ENCODE results near the gene SDK2.

- TF ChIP-seq CTCF (IDR thresholded peaks at IDR 0.05): no peak
- TF ChIP-seq POLR2A (IDR thresholded peaks at IDR 0.05): no peak
These were observed 339.8 kb downstream of the SDK2 start for GRCh38 chr17:73304438-73304837.

Measured in thyroid gland (tissue), 4 donors.